CD8-positive, alpha-beta memory T cell (primary cell): ENCODE data around the gene MRTFA. TPM values are rescaled to one million over a fixed set of nuclear protein-coding genes. Genes with fewer than 3 reads are reported as not detected.

Experiments used
- CTCF ChIA-PET: fragments of 350-600 bp; sonication (Branson Sonifier 250); formaldehyde crosslinking; loops from one replicate; lab custom pipeline; 2021; ENCODE audit warnings: antibody characterized with exemption; lab: Charles Lee
- POLR2A ChIA-PET: fragments of 350-600 bp; sonication (Branson Sonifier 250); formaldehyde crosslinking; loops from one replicate; lab custom pipeline; 2021; ENCODE audit warnings: antibody characterized with exemption; lab: Charles Lee
- DNase-seq, 5 donors: peaks; one replicate each; pipeline versions ENCODE4 v3.0.0 to v3.0.0-alpha.2; 2020 to 2022; ENCODE audit warnings: mixed read lengths in 1 of 5
- H3K27ac ChIP-seq: one replicate; pipeline ENCODE4 v1.7.0; 2013; ENCODE audit warnings: low read depth, mild to moderate bottlenecking, low read length, moderate library complexity
- H3K27me3 ChIP-seq: 2 replicates; pipeline ENCODE4 v1.7.0; 2013; ENCODE audit warnings: low read length, mild to moderate bottlenecking; ENCODE audit not compliant: insufficient read depth, poor library complexity, severe bottlenecking
- H3K36me3 ChIP-seq: 2 replicates; pipeline ENCODE4 v1.7.0; 2013; ENCODE audit warnings: mild to moderate bottlenecking, low read length, moderate library complexity; ENCODE audit not compliant: insufficient read depth
- H3K4me1 ChIP-seq: 2 replicates; pipeline ENCODE4 v1.7.0; 2013; ENCODE audit warnings: mild to moderate bottlenecking, low read length, moderate library complexity; ENCODE audit not compliant: insufficient read depth
- H3K4me3 ChIP-seq: 2 replicates; pipeline ENCODE4 v1.7.0; 2013; ENCODE audit warnings: mild to moderate bottlenecking, low read length
- H3K9me3 ChIP-seq: 2 replicates; pipeline ENCODE4 v1.7.0; 2013; ENCODE audit warnings: mild to moderate bottlenecking, low read length
- H3K27ac Mint-ChIP-seq, 8 donors: one replicate each; pipeline ENCODE4 v1.8.0; 2020 to 2021; ENCODE audit warnings: mixed read lengths in 8 of 8, mild to moderate bottlenecking in 6 of 8, inconsistent platforms in 3 of 8, moderate library complexity in 3 of 8
- H3K27me3 Mint-ChIP-seq, 2 donors: one replicate each; pipeline ENCODE4 v1.8.0; 2020 to 2021; ENCODE audit warnings: mixed read lengths in 2 of 2, mild to moderate bottlenecking in 1 of 2, moderate library complexity in 1 of 2
- H3K36me3 Mint-ChIP-seq, 3 donors: one replicate each; pipeline ENCODE4 v1.8.0; 2020 to 2021; ENCODE audit warnings: mixed read lengths in 3 of 3, inconsistent platforms in 1 of 3, mild to moderate bottlenecking in 1 of 3
- H3K4me1 Mint-ChIP-seq, 3 donors: one replicate each; pipeline ENCODE4 v1.8.0; 2020 to 2021; ENCODE audit warnings: mixed read lengths in 3 of 3, inconsistent platforms in 1 of 3, mild to moderate bottlenecking in 1 of 3
- H3K4me3 Mint-ChIP-seq, 7 donors: one replicate each; pipeline ENCODE4 v1.8.0; 2020 to 2021; ENCODE audit warnings: mixed read lengths in 7 of 7, mild to moderate bottlenecking in 6 of 7, moderate library complexity in 4 of 7, inconsistent platforms in 2 of 7
- H3K9me3 Mint-ChIP-seq, 5 donors: one replicate each; pipeline ENCODE4 v1.8.0; 2020 to 2022; ENCODE audit warnings: mixed read lengths in 5 of 5, mild to moderate bottlenecking in 3 of 5, moderate library complexity in 2 of 5, inconsistent platforms in 1 of 5
- polyA plus RNA-seq: library from polyadenylated mRNA; unstranded; fragments of 300-500 nt; fragmentation: Illumina TruSeq; gene quantifications from one replicate; pipeline ENCODE4 v1.2.3, GENCODE V29; 2021
- total RNA-seq, 2 experiments: library from RNA; stranded (reverse); gene quantifications; one replicate each; pipeline ENCODE4 v1.2.3, GENCODE V29; 2021

The MRTFA gene
- total and polyA plus RNA-seq, 3 experiments from 2014 or later, result 22.9 to 40.5 (median 38.6) TPM

GRCh38 chr22:40409613-40410113, 226.9 kb downstream of the MRTFA start:
- Histone ChIP-seq H3K4me1 (no peaks in the 10 kb centered on the region), H3K27ac (no peak overlapping the region), H3K4me3 (no peak overlapping the region), H3K9me3 (no peaks in the 10 kb centered on the region), H3K27me3 (no peaks in the 10 kb centered on the region), H3K36me3 (peaks cover 29% of the 10 kb centered on the region)
- ChIA-PET POLR2A (interaction anchor here (0.6 kb wide), 1 partner anchor 299 kb away, joined by 3 read pairs; no protein-coding TSS in a partner anchor), CTCF (interaction anchor here (1.2 kb wide), 1 partner anchor 27 kb away, joined by 4 read pairs; no protein-coding TSS in a partner anchor)
- Mint-ChIP-seq H3K36me3 (peaks cover 0 to 81% (median 3%) of the 10 kb centered on the region in 3 donors), H3K27ac (peak overlapping the region in 1 of 8 donors; percentile 61), H3K9me3 (no peaks in the 10 kb centered on the region), H3K4me1 (peaks cover 5 to 10% (median 10%) of the 10 kb centered on the region in 3 donors), H3K27me3 (no peaks in the 10 kb centered on the region), H3K4me3 (no peak overlapping the region)
- no peak for DNase-seq

- Mint-ChIP-seq H3K36me3 (peaks cover 0 to 83% (median 7%) of the 10 kb centered on the region in 3 donors), H3K27me3 (no peaks in the 10 kb centered on the region), H3K9me3 (no peaks in the 10 kb centered on the region), H3K27ac (peak overlapping the region in 2 of 8 donors; percentile 61 to 97), H3K4me1 (peaks cover 5 to 12% (median 9%) of the 10 kb centered on the region in 3 donors), H3K4me3 (peak overlapping the region in 1 of 7 donors; percentile 44)
- Histone ChIP-seq H3K4me3 (no peak overlapping the region), H3K36me3 (peaks cover 34% of the 10 kb centered on the region), H3K27ac (no peak overlapping the region), H3K27me3 (no peaks in the 10 kb centered on the region), H3K9me3 (no peaks in the 10 kb centered on the region), H3K4me1 (no peaks in the 10 kb centered on the region)
- ChIA-PET POLR2A (interaction anchor here (0.6 kb wide), 2 partner anchors 106 to 299 kb away, joined by 3 to 6 read pairs; no protein-coding TSS in a partner anchor), CTCF (no interaction called here)
- no peak for DNase-seq
These were observed 227.6 kb downstream of the MRTFA start for GRCh38 chr22:40408718-40409612.

- Mint-ChIP-seq H3K27me3 (no peaks in the 10 kb centered on the region), H3K36me3 (peaks cover 0 to 89% (median 11%) of the 10 kb centered on the region in 3 donors), H3K4me3 (peak overlapping the region in 1 of 7 donors; percentile 44), H3K9me3 (no peaks in the 10 kb centered on the region), H3K27ac (peak overlapping the region in 1 of 8 donors; percentile 38), H3K4me1 (peaks cover 14 to 20% (median 18%) of the 10 kb centered on the region in 3 donors)
- Histone ChIP-seq H3K27me3 (no peaks in the 10 kb centered on the region), H3K9me3 (no peaks in the 10 kb centered on the region), H3K4me3 (no peak overlapping the region), H3K36me3 (peaks cover 39% of the 10 kb centered on the region), H3K27ac (no peak overlapping the region), H3K4me1 (peaks cover 8% of the 10 kb centered on the region)
- no peak for DNase-seq
- CTCF ChIA-PET, result no interaction called here
- POLR2A ChIA-PET, result no interaction called here
These were observed 228.4 kb downstream of the MRTFA start for GRCh38 chr22:40407831-40408717.

GRCh38 chr22:40407021-40407761, 229.3 kb downstream of the MRTFA start:
- no peak for DNase-seq
- peaks cover 17% of the 10 kb centered on the region for H3K4me1 ChIP-seq
- peaks cover 39% of the 10 kb centered on the region for H3K36me3 ChIP-seq
- Mint-ChIP-seq H3K27me3 (no peaks in the 10 kb centered on the region), H3K27ac (peak overlapping the region in 1 of 8 donors; percentile 24), H3K4me3 (no peak overlapping the region), H3K4me1 (peaks cover 21 to 24% (median 22%) of the 10 kb centered on the region in 3 donors), H3K36me3 (peaks cover 0 to 87% (median 9%) of the 10 kb centered on the region in 3 donors), H3K9me3 (no peaks in the 10 kb centered on the region)
- no peaks in the 10 kb centered on the region for H3K9me3 ChIP-seq
- ChIA-PET CTCF (interaction anchor here (1.3 to 1.4 kb wide), 2 partner anchors 11 to 29 kb away, joined by 3 to 4 read pairs; no protein-coding TSS in a partner anchor), POLR2A (no interaction called here)
- H3K27me3 ChIP-seq, result no peaks in the 10 kb centered on the region
- H3K4me3 ChIP-seq, result no peak overlapping the region
- H3K27ac ChIP-seq, result no peak overlapping the region

- peaks cover 26% of the 10 kb centered on the region for H3K4me1 ChIP-seq
- DNase-seq, result no peak
- no peaks in the 10 kb centered on the region for H3K27me3 ChIP-seq
- peaks cover 36% of the 10 kb centered on the region for H3K36me3 ChIP-seq
- Mint-ChIP-seq H3K9me3 (no peaks in the 10 kb centered on the region), H3K27me3 (no peaks in the 10 kb centered on the region), H3K27ac (no peak overlapping the region), H3K36me3 (peaks cover 0 to 83% (median 8%) of the 10 kb centered on the region in 3 donors), H3K4me1 (peaks cover 30 to 33% (median 32%) of the 10 kb centered on the region in 3 donors), H3K4me3 (no peak overlapping the region)
- H3K27ac ChIP-seq, result no peak overlapping the region
- POLR2A ChIA-PET, result no interaction called here
- no peak overlapping the region for H3K4me3 ChIP-seq
- no peaks in the 10 kb centered on the region for H3K9me3 ChIP-seq
- CTCF ChIA-PET, result interaction anchor here (1.3 to 1.4 kb wide), 2 partner anchors 11 to 30 kb away, joined by 3 to 4 read pairs; no protein-coding TSS in a partner anchor
These were observed 230.2 kb downstream of the MRTFA start for GRCh38 chr22:40406063-40406890.

GRCh38 chr22:40405178-40406062, 231.1 kb downstream of the MRTFA start:
- Mint-ChIP-seq H3K27ac (no peak overlapping the region), H3K9me3 (no peaks in the 10 kb centered on the region), H3K36me3 (peaks cover 0 to 75% (median 8%) of the 10 kb centered on the region in 3 donors), H3K27me3 (no peaks in the 10 kb centered on the region), H3K4me1 (peaks cover 37 to 41% (median 40%) of the 10 kb centered on the region in 3 donors), H3K4me3 (no peak overlapping the region)
- ChIA-PET POLR2A (no interaction called here), CTCF (interaction anchor here (1.3 kb wide), 1 partner anchor 12 kb away, joined by 3 read pairs; no protein-coding TSS in a partner anchor)
- Histone ChIP-seq H3K36me3 (peaks cover 30% of the 10 kb centered on the region), H3K9me3 (no peaks in the 10 kb centered on the region), H3K4me3 (no peak overlapping the region), H3K27me3 (no peaks in the 10 kb centered on the region), H3K27ac (no peak overlapping the region), H3K4me1 (peaks cover 35% of the 10 kb centered on the region)
- DNase-seq, result no peak
